ENCODE results near the gene PAQR8.

PAQR8 gene

GRCh38 chr6:52336919-52337561, 24.9 kb upstream of the PAQR8 start:
- Mint-ChIP-seq H3K27me3 (peaks cover 2% of the 10 kb centered on the region), H3K27ac (no peak overlapping the region), H3K9me3 (no peaks in the 10 kb centered on the region), H3K4me3 (no peak overlapping the region), H3K4me1 (peaks cover 14% of the 10 kb centered on the region), H3K36me3 (no peaks in the 10 kb centered on the region)
- ATAC-seq (ENCODE audit: low read depth) (no peak), DNase-seq (ENCODE audit: low spot score in 2 of 2) (no peak)

- no peak overlapping the region for H3K27ac Mint-ChIP-seq
- no peaks in the 10 kb centered on the region for H3K9me3 Mint-ChIP-seq
- H3K4me1 Mint-ChIP-seq, result peaks cover 15% of the 10 kb centered on the region
- ATAC-seq (ENCODE audit: low read depth), result no peak
- DNase-seq (ENCODE audit: low spot score in 2 of 2), result no peak
- no peaks in the 10 kb centered on the region for H3K27me3 Mint-ChIP-seq
- no peak overlapping the region for H3K4me3 Mint-ChIP-seq
- H3K36me3 Mint-ChIP-seq, result no peaks in the 10 kb centered on the region
These were observed 24.2 kb upstream of the PAQR8 start for GRCh38 chr6:52337633-52338290.

GRCh38 chr6:52340603-52340880, 21.4 kb upstream of the PAQR8 start:
- no peak overlapping the region for H3K4me3 Mint-ChIP-seq
- H3K27me3 Mint-ChIP-seq, result peaks cover 1% of the 10 kb centered on the region
- ATAC-seq (ENCODE audit: low read depth) (no peak), DNase-seq (ENCODE audit: low spot score in 2 of 2) (no peak)
- H3K36me3 Mint-ChIP-seq, result no peaks in the 10 kb centered on the region
- no peaks in the 10 kb centered on the region for H3K9me3 Mint-ChIP-seq
- H3K4me1 Mint-ChIP-seq, result peaks cover 4% of the 10 kb centered on the region
- H3K27ac Mint-ChIP-seq, result no peak overlapping the region

GRCh38 chr6:52341561-52342260, 20.2 kb upstream of the PAQR8 start:
- Mint-ChIP-seq H3K4me3 (no peak overlapping the region), H3K9me3 (no peaks in the 10 kb centered on the region), H3K36me3 (peaks cover 1% of the 10 kb centered on the region), H3K27ac (no peak overlapping the region), H3K27me3 (peaks cover 3% of the 10 kb centered on the region), H3K4me1 (peaks cover 4% of the 10 kb centered on the region)
- ATAC-seq (ENCODE audit: low read depth) (no peak), DNase-seq (ENCODE audit: low spot score in 2 of 2) (no peak)

GRCh38 chr6:52345311-52345710, 16.6 kb upstream of the PAQR8 start:
- Mint-ChIP-seq H3K4me3 (no peak overlapping the region), H3K27ac (no peak overlapping the region), H3K4me1 (peaks cover 4% of the 10 kb centered on the region), H3K9me3 (no peaks in the 10 kb centered on the region), H3K36me3 (peaks cover 2% of the 10 kb centered on the region), H3K27me3 (peaks cover 3% of the 10 kb centered on the region)
- ATAC-seq (ENCODE audit: low read depth), result no peak
- DNase-seq (ENCODE audit: low spot score in 2 of 2), result no peak

- ATAC-seq (ENCODE audit: low read depth), result no peak
- no peak overlapping the region for H3K27ac Mint-ChIP-seq
These were observed 15.4 kb upstream of the PAQR8 start for GRCh38 chr6:52346503-52346902.

GRCh38 chr6:52347818-52348217, 14.1 kb upstream of the PAQR8 start:
- Mint-ChIP-seq H3K27ac (no peak overlapping the region), H3K4me1 (peaks cover 20% of the 10 kb centered on the region), H3K9me3 (no peaks in the 10 kb centered on the region), H3K27me3 (peaks cover 3% of the 10 kb centered on the region), H3K36me3 (peaks cover 2% of the 10 kb centered on the region), H3K4me3 (no peak overlapping the region)
- DNase-seq (ENCODE audit: low spot score in 2 of 2) (no peak), ATAC-seq (ENCODE audit: low read depth) (no peak)

More at GRCh38 chr6:52346503-52346902, 15.4 kb upstream of the PAQR8 start:
- Mint-ChIP-seq H3K4me3 (no peak overlapping the region), H3K4me1 (peaks cover 14% of the 10 kb centered on the region), H3K9me3 (no peaks in the 10 kb centered on the region), H3K36me3 (peaks cover 2% of the 10 kb centered on the region), H3K27me3 (peaks cover 3% of the 10 kb centered on the region)
- no peak for DNase-seq (ENCODE audit: low spot score in 2 of 2)

GRCh38 chr6:52351879-52352238, 10.1 kb upstream of the PAQR8 start:
- Mint-ChIP-seq H3K27me3 (no peaks in the 10 kb centered on the region), H3K27ac (peak overlapping the region; percentile 85), H3K9me3 (no peaks in the 10 kb centered on the region), H3K4me1 (peaks cover 21% of the 10 kb centered on the region), H3K4me3 (peak overlapping the region; percentile 46), H3K36me3 (no peaks in the 10 kb centered on the region)
- ATAC-seq (ENCODE audit: low read depth), result no peak
- no peak for DNase-seq (ENCODE audit: low spot score in 2 of 2)

GRCh38 chr6:52352239-52353018, 9.5 kb upstream of the PAQR8 start:
- DNase-seq (ENCODE audit: low spot score in 2 of 2) (no peak), ATAC-seq (ENCODE audit: low read depth) (peak; percentile 58)
- Mint-ChIP-seq H3K36me3 (no peaks in the 10 kb centered on the region), H3K4me1 (peaks cover 21% of the 10 kb centered on the region), H3K4me3 (peak overlapping the region; percentile 46), H3K9me3 (no peaks in the 10 kb centered on the region), H3K27ac (peak overlapping the region; percentile 85), H3K27me3 (no peaks in the 10 kb centered on the region)

GRCh38 chr6:52356017-52356416, 5.9 kb upstream of the PAQR8 start:
- Mint-ChIP-seq H3K9me3 (no peaks in the 10 kb centered on the region), H3K27ac (no peak overlapping the region), H3K4me3 (no peak overlapping the region), H3K36me3 (no peaks in the 10 kb centered on the region), H3K27me3 (no peaks in the 10 kb centered on the region), H3K4me1 (peaks cover 14% of the 10 kb centered on the region)
- DNase-seq (ENCODE audit: low spot score in 2 of 2), result no peak
- no peak for ATAC-seq (ENCODE audit: low read depth)

- no peak overlapping the region for H3K27ac Mint-ChIP-seq
- H3K4me1 Mint-ChIP-seq, result peaks cover 18% of the 10 kb centered on the region
These were observed 2.5 kb upstream of the PAQR8 start for GRCh38 chr6:52359403-52359802.

GRCh38 chr6:52360028-52360427, 1.9 kb upstream of the PAQR8 start:
- H3K4me3 Mint-ChIP-seq, result no peak overlapping the region
- ATAC-seq (ENCODE audit: low read depth), result no peak

More at GRCh38 chr6:52359403-52359802, 2.5 kb upstream of the PAQR8 start:
- no peak for DNase-seq (ENCODE audit: low spot score in 2 of 2)
- ATAC-seq (ENCODE audit: low read depth), result no peak
- no peaks in the 10 kb centered on the region for H3K9me3 Mint-ChIP-seq
- H3K36me3 Mint-ChIP-seq, result no peaks in the 10 kb centered on the region
- no peaks in the 10 kb centered on the region for H3K27me3 Mint-ChIP-seq
- no peak overlapping the region for H3K4me3 Mint-ChIP-seq

GRCh38 chr6:52360601-52361413, 1.1 kb upstream of the PAQR8 start:
- peaks cover 20% of the 10 kb centered on the region for H3K4me1 Mint-ChIP-seq
- DNase-seq (ENCODE audit: low spot score in 2 of 2) (no peak), ATAC-seq (ENCODE audit: low read depth) (no peak)
- peak overlapping the region; percentile 99 for H3K4me3 Mint-ChIP-seq
- no peaks in the 10 kb centered on the region for H3K27me3 Mint-ChIP-seq
- no peaks in the 10 kb centered on the region for H3K36me3 Mint-ChIP-seq
- H3K27ac Mint-ChIP-seq, result peak overlapping the region; percentile 75
- no peaks in the 10 kb centered on the region for H3K9me3 Mint-ChIP-seq

More at GRCh38 chr6:52360028-52360427, 1.9 kb upstream of the PAQR8 start:
- DNase-seq (ENCODE audit: low spot score in 2 of 2), result no peak
- Mint-ChIP-seq H3K36me3 (no peaks in the 10 kb centered on the region), H3K27ac (peak overlapping the region; percentile 39), H3K9me3 (no peaks in the 10 kb centered on the region), H3K4me1 (peaks cover 20% of the 10 kb centered on the region), H3K27me3 (no peaks in the 10 kb centered on the region)

Measured in memory B cell (primary cell).